SK-N-SH treated with all-trans-retinoic acid at 6 μM for 48 hours (cell line): Measurements from ENCODE around the gene SETMAR.

ENCODE experiments used
- ARNTL ChIP-seq: fragments of 450-650 bp; formaldehyde crosslinking; IDR thresholded peaks from 2 replicates; pipeline ENCODE4 v1.5.0; 2020; ENCODE audit warnings: low read depth, mild to moderate bottlenecking, moderate library complexity, borderline replicate concordance
- GLIS3 ChIP-seq: fragments of 250-450 bp; sonication (Bioruptor Pico); IDR thresholded peaks from 2 replicates; pipeline ENCODE4 v1.5.0; 2020; ENCODE audit warnings: mild to moderate bottlenecking, moderate library complexity
- ZFP3 ChIP-seq: fragments of 250-450 bp; sonication (Bioruptor Pico); IDR thresholded peaks from 2 replicates; pipeline ENCODE4 v1.5.0; 2020; ENCODE audit warnings: mild to moderate bottlenecking, moderate library complexity
- TF ChIP-seq, protein P1 (sequence below): fragments of 250-450 bp; sonication (Bioruptor Pico); IDR thresholded peaks from 2 replicates; pipeline ENCODE4 v1.8.0; 2020; ENCODE audit warnings: mild to moderate bottlenecking, moderate library complexity, borderline replicate concordance

DNA sequence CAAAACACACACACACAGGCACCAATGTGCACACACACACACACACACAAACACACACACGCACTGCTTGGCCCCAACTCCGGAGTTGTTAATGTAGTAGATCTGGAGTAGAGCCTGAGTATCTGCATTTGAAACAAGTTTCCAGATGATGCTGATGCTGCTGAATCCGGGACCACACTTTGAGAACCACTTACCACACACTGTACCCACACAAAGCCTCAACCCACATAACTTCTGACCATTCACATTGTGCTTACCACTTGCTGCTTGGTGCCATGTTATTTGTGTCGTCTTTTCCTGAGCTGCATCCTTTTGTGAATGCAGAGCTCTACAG is 36.9 kb downstream of the SETMAR start:
- TF ChIP-seq ZFP3 (CRISPR knock-in tag) (no peak), ARNTL (CRISPR knock-in tag) (no peak), GLIS3 (CRISPR knock-in tag) (no peak)
- TF ChIP-seq, protein P1, sequence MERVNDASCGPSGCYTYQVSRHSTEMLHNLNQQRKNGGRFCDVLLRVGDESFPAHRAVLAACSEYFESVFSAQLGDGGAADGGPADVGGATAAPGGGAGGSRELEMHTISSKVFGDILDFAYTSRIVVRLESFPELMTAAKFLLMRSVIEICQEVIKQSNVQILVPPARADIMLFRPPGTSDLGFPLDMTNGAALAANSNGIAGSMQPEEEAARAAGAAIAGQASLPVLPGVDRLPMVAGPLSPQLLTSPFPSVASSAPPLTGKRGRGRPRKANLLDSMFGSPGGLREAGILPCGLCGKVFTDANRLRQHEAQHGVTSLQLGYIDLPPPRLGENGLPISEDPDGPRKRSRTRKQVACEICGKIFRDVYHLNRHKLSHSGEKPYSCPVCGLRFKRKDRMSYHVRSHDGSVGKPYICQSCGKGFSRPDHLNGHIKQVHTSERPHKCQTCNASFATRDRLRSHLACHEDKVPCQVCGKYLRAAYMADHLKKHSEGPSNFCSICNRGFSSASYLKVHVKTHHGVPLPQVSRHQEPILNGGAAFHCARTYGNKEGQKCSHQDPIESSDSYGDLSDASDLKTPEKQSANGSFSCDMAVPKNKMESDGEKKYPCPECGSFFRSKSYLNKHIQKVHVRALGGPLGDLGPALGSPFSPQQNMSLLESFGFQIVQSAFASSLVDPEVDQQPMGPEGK = no peak
